Measurements from ENCODE around the gene MAST1.
"Not testable (repeated sequence)": the region's sequence is repeated elsewhere in the genome, so short reads cannot be mapped to it uniquely, and the experiment has no call there.

MAST1 gene

GRCh38 chr19:12800923-12801465 lies 37.3 kb upstream of the MAST1 start:
- no peak for DNase-seq (ENCODE audit: low read depth in 2 of 2)

- no peak for DNase-seq (ENCODE audit: low read depth in 2 of 2)
These were observed 36.6 kb upstream of the MAST1 start, which contains the start of the genes PRDX2 and THSD8 for GRCh38 chr19:12801466-12802266. Gene PRDX2, minus strand, starts transcription at chr19:12801800. Its CDS starts 539 bp downstream, at chr19:12801261. Gene THSD8, plus strand, starts transcription at chr19:12802069. Its CDS starts 3 bp downstream, at chr19:12802072.

GRCh38 chr19:12802267-12803106 lies 35.8 kb upstream of the MAST1 start:
- no peak for DNase-seq (ENCODE audit: low read depth in 2 of 2)

- DNase-seq (ENCODE audit: low read depth in 2 of 2): no peak
These were observed 34.3 kb upstream of the MAST1 start for GRCh38 chr19:12804051-12804450.

- DNase-seq (ENCODE audit: low read depth in 2 of 2): peak; percentile 71 to 75
These were observed 31.9 kb upstream of the MAST1 start, which contains the start of gene RNASEH2A for GRCh38 chr19:12806242-12807081. Gene RNASEH2A, plus strand, starts transcription at chr19:12806584. Its CDS starts 90 bp downstream, at chr19:12806674.

GRCh38 chr19:12815088-12815487 lies 23.2 kb upstream of the MAST1 start:
- DNase-seq (ENCODE audit: low read depth in 2 of 2): no peak

- not testable (repeated sequence) for DNase-seq (ENCODE audit: low read depth in 2 of 2)
These were observed 21.1 kb upstream of the MAST1 start for GRCh38 chr19:12817188-12817587.

- DNase-seq (ENCODE audit: low read depth in 2 of 2): not testable (repeated sequence)
These were observed 20.5 kb upstream of the MAST1 start for GRCh38 chr19:12817810-12818209.

GRCh38 chr19:12821761-12822160 lies 16.6 kb upstream of the MAST1 start:
- DNase-seq (ENCODE audit: low read depth in 2 of 2): no peak

GRCh38 chr19:12825254-12826131 lies 12.8 kb upstream of the MAST1 start:
- DNase-seq (ENCODE audit: low read depth in 2 of 2): no peak

GRCh38 chr19:12828494-12828893 lies 9.8 kb upstream of the MAST1 start:
- no peak for DNase-seq (ENCODE audit: low read depth in 2 of 2)

- DNase-seq (ENCODE audit: low read depth in 2 of 2): no peak
These were observed 4.9 kb upstream of the MAST1 start for GRCh38 chr19:12833418-12833737.

- DNase-seq (ENCODE audit: low read depth in 2 of 2): no peak
These were observed 4.4 kb upstream of the MAST1 start for GRCh38 chr19:12833738-12834565.

- DNase-seq (ENCODE audit: low read depth in 2 of 2): no peak
These were observed 3.8 kb upstream of the MAST1 start, which contains the start of gene RTBDN for GRCh38 chr19:12834566-12834943. Gene RTBDN, minus strand, starts transcription at chr19:12834579. Its CDS starts 4,600 bp downstream, at chr19:12829979.

GRCh38 chr19:12834976-12835757 lies 3.1 kb upstream of the MAST1 start:
- no peak for DNase-seq (ENCODE audit: low read depth in 2 of 2)

- DNase-seq (ENCODE audit: low read depth in 2 of 2): no peak
These were observed 1.8 kb upstream of the MAST1 start for GRCh38 chr19:12836529-12836863.

GRCh38 chr19:12837225-12837624 lies 1.1 kb upstream of the MAST1 start:
- no peak for DNase-seq (ENCODE audit: low read depth in 2 of 2)

GRCh38 chr19:12838886-12839756 lies 806 bp downstream of the MAST1 start:
- no peak for DNase-seq (ENCODE audit: low read depth in 2 of 2)
